ENCODE results near the gene LPAR2.

DNA sequence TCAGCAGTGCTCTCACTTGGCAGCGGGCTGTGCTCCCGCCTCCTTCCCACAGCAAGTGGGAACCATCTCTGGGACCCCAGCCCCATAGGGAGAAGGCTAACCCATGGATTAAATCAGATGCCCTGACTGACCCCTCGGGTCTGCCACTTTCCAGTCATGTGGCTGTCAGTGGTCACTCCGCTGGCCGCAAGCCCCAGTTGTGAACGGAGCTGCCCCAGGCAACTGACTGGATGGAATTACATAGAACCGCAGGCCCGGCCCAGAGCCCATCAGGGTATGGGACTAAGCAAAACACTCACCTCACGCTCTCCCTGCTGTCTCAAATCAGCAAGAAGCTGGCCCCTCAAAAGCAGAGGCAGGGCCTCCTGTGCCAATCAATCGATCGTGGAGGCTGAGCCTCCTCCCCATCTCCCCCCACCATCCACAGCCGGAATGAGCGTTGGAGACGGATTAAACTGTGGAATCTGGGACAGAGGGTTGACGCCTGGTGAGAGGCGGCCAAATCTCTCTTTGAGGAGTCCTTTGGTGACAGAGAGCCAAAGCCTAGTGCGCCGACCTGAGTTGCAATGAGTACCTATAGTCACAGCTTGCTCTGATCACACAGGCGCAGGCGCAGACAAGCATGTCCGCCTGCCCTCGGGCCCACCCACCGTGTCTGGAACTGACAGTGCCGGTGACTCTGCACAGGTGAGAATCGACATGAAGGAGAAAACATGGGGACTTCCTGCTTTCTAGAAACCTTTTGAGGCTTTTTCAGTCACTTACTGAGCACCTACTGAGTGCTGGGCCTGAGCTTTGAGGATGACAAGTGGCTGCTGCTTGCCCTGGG, 48.3 kb downstream of the LPAR2 start:
- TF ChIP-seq HDAC2 (IDR thresholded peaks at IDR 0.05) (no peak), JUNB (IDR thresholded peaks at IDR 0.05) (no peak), EP300 (IDR thresholded peaks at IDR 0.05) (no peak), MAFK (IDR thresholded peaks at IDR 0.05; ENCODE audit: partially characterized antibody) (no peak), MAZ (IDR thresholded peaks at IDR 0.05; ENCODE audit: borderline replicate concordance, low read depth, low read length) (no peak), CHD2 (IDR thresholded peaks at IDR 0.05; ENCODE audit: low read length, partially characterized antibody) (no peak), HOXA7 (CRISPR knock-in tag; IDR thresholded peaks at IDR 0.05) (no peak), POLR2A (IDR thresholded peaks at IDR 0.05; ENCODE audit: low read length) (no peak), FOXS1 (CRISPR knock-in tag; IDR thresholded peaks at IDR 0.05) (no peak), NR3C1 (IDR thresholded peaks at IDR 0.05) (no peak)
- TF ChIP-seq, protein P1, sequence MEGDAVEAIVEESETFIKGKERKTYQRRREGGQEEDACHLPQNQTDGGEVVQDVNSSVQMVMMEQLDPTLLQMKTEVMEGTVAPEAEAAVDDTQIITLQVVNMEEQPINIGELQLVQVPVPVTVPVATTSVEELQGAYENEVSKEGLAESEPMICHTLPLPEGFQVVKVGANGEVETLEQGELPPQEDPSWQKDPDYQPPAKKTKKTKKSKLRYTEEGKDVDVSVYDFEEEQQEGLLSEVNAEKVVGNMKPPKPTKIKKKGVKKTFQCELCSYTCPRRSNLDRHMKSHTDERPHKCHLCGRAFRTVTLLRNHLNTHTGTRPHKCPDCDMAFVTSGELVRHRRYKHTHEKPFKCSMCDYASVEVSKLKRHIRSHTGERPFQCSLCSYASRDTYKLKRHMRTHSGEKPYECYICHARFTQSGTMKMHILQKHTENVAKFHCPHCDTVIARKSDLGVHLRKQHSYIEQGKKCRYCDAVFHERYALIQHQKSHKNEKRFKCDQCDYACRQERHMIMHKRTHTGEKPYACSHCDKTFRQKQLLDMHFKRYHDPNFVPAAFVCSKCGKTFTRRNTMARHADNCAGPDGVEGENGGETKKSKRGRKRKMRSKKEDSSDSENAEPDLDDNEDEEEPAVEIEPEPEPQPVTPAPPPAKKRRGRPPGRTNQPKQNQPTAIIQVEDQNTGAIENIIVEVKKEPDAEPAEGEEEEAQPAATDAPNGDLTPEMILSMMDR (IDR thresholded peaks at IDR 0.05): no peak
- TF ChIP-seq, protein P2, sequence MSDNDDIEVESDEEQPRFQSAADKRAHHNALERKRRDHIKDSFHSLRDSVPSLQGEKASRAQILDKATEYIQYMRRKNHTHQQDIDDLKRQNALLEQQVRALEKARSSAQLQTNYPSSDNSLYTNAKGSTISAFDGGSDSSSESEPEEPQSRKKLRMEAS (IDR thresholded peaks at IDR 0.05): no peak
- TF ChIP-seq, protein P3, sequence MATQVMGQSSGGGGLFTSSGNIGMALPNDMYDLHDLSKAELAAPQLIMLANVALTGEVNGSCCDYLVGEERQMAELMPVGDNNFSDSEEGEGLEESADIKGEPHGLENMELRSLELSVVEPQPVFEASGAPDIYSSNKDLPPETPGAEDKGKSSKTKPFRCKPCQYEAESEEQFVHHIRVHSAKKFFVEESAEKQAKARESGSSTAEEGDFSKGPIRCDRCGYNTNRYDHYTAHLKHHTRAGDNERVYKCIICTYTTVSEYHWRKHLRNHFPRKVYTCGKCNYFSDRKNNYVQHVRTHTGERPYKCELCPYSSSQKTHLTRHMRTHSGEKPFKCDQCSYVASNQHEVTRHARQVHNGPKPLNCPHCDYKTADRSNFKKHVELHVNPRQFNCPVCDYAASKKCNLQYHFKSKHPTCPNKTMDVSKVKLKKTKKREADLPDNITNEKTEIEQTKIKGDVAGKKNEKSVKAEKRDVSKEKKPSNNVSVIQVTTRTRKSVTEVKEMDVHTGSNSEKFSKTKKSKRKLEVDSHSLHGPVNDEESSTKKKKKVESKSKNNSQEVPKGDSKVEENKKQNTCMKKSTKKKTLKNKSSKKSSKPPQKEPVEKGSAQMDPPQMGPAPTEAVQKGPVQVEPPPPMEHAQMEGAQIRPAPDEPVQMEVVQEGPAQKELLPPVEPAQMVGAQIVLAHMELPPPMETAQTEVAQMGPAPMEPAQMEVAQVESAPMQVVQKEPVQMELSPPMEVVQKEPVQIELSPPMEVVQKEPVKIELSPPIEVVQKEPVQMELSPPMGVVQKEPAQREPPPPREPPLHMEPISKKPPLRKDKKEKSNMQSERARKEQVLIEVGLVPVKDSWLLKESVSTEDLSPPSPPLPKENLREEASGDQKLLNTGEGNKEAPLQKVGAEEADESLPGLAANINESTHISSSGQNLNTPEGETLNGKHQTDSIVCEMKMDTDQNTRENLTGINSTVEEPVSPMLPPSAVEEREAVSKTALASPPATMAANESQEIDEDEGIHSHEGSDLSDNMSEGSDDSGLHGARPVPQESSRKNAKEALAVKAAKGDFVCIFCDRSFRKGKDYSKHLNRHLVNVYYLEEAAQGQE (IDR thresholded peaks at IDR 0.05): no peak

Measured in A549 (cell line).